SJCRH30 (cell line): ENCODE results near the gene UBE2R2. TPM values are rescaled to one million over a fixed set of nuclear protein-coding genes. Genes with fewer than 3 reads are reported as not detected.
A peak's percentile ranks its signal among the peaks of the same experiment; 100 is the strongest.

Experiments
- DNase-seq, 2 experiments: peaks; one replicate each; pipeline ENCODE4 v3.0.0-alpha.2; 2015 to 2020
- H3K27ac ChIP-seq: fragments of 250-450 bp; sonication (Bioruptor Pico); 2 replicates; pipeline ENCODE4 v1.5.1; 2020; ENCODE audit warnings: mild to moderate bottlenecking, moderate library complexity
- H3K27me3 ChIP-seq: fragments of 250-450 bp; sonication (Bioruptor Pico); 2 replicates; pipeline ENCODE4 v1.5.1; 2020; ENCODE audit warnings: mild to moderate bottlenecking, moderate library complexity
- H3K36me3 ChIP-seq: fragments of 250-450 bp; sonication (Bioruptor Pico); 2 replicates; pipeline ENCODE4 v1.5.1; 2020; ENCODE audit warnings: mild to moderate bottlenecking, moderate library complexity
- H3K4me1 ChIP-seq: fragments of 250-450 bp; sonication (Bioruptor Pico); 2 replicates; pipeline ENCODE4 v1.5.1; 2020; ENCODE audit warnings: mild to moderate bottlenecking, moderate library complexity
- H3K4me3 ChIP-seq: fragments of 250-450 bp; sonication (Bioruptor Pico); 2 replicates; pipeline ENCODE4 v1.5.1; 2020; ENCODE audit warnings: mild to moderate bottlenecking, moderate library complexity
- H3K9me3 ChIP-seq: fragments of 250-450 bp; sonication (Bioruptor Pico); replicated peaks from 2 replicates; pipeline ENCODE4 v1.5.1; 2020; ENCODE audit warnings: mild to moderate bottlenecking, moderate library complexity
- total RNA-seq: library from RNA; depleted of rRNA; stranded (reverse); fragments of >200 nt; shearing (Covaris generic); gene quantifications from 2 replicates; pipeline ENCODE4 v1.2.3, GENCODE V29; 2014

Gene UBE2R2
- total RNA-seq, 1 experiment from 2014 or later: 24.5 TPM

DNA sequence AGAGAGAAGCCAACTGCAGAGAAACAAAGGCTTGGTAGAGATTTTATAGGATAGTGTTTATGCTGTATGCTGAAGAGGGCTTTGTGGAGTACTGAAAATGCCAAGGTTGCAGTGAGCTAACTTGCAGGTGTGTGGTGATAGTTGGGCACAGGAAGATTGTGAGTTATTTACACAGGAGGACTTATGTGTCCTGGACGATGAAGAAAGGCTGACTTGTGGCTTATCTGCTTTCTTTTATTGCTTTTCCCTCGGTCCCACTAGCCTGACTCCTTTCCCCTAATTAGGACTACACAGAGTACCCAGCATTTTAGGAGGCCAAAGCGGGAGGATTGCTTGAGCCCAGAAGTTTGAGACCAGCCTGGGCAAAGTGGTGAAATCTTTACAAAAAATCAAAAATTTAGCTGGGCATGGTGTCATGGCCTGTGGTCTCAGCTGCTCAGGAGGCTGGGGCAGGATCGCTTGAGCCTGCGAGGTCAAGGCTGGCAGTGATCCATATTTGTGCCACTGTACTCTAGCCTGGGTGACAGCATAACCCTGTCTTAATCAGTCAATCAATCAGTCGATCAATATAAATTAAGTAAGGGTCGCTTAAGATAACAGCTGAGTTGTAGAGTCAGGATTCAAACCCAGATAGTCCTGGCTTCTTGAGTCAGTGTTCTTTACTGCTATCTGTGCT lies 61.9 kb downstream of the UBE2R2 start:
- Histone ChIP-seq H3K9me3 (no peaks in the 10 kb centered on the region), H3K4me3 (no peak overlapping the region), H3K27me3 (no peaks in the 10 kb centered on the region), H3K36me3 (no peaks in the 10 kb centered on the region), H3K4me1 (no peaks in the 10 kb centered on the region), H3K27ac (no peak overlapping the region)
- no peak for DNase-seq

- Histone ChIP-seq H3K4me1 (no peaks in the 10 kb centered on the region), H3K27me3 (no peaks in the 10 kb centered on the region), H3K4me3 (no peak overlapping the region), H3K9me3 (no peaks in the 10 kb centered on the region), H3K27ac (no peak overlapping the region), H3K36me3 (no peaks in the 10 kb centered on the region)
- DNase-seq: no peak
Measured at GRCh38 chr9:33880211-33881089, 63.5 kb downstream of the UBE2R2 start.

GRCh38 chr9:33881635-33882034 lies 64.7 kb downstream of the UBE2R2 start:
- no peaks in the 10 kb centered on the region for H3K4me1 ChIP-seq
- no peaks in the 10 kb centered on the region for H3K9me3 ChIP-seq
- H3K4me3 ChIP-seq: no peak overlapping the region
- no peaks in the 10 kb centered on the region for H3K36me3 ChIP-seq
- no peaks in the 10 kb centered on the region for H3K27me3 ChIP-seq
- DNase-seq: no peak
- H3K27ac ChIP-seq: no peak overlapping the region

GRCh38 chr9:33884856-33885701 lies 68.1 kb downstream of the UBE2R2 start:
- H3K27me3 ChIP-seq: no peaks in the 10 kb centered on the region
- H3K27ac ChIP-seq: no peak overlapping the region
- H3K36me3 ChIP-seq: peaks cover 11% of the 10 kb centered on the region; the same call in 1 of the 2 replicates
- no peaks in the 10 kb centered on the region for H3K4me1 ChIP-seq
- peak; percentile 14 to 47 for DNase-seq
- no peaks in the 10 kb centered on the region for H3K9me3 ChIP-seq
- no peak overlapping the region for H3K4me3 ChIP-seq

DNA sequence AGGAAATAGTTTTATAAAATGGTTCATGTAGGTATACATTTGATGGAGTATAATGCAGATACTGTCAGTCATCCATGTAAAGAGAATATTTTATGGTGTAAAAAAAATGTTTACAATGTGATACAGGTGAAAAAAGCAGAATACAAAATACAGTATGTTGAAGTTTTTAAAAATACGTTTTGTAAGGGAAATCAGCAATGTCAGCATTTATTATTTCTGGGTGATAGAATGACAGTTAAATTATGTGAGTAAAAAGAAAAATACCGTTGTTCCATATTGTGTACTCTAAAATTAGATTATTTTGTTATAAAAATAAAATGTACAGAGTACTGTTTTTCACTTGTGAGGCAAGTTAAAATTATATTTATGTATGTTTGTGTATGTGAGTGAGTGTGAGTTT lies 69.0 kb downstream of the UBE2R2 start:
- no peak overlapping the region for H3K27ac ChIP-seq
- peaks cover 11% of the 10 kb centered on the region; the same call in 1 of the 2 replicates for H3K36me3 ChIP-seq
- no peaks in the 10 kb centered on the region for H3K4me1 ChIP-seq

DNA sequence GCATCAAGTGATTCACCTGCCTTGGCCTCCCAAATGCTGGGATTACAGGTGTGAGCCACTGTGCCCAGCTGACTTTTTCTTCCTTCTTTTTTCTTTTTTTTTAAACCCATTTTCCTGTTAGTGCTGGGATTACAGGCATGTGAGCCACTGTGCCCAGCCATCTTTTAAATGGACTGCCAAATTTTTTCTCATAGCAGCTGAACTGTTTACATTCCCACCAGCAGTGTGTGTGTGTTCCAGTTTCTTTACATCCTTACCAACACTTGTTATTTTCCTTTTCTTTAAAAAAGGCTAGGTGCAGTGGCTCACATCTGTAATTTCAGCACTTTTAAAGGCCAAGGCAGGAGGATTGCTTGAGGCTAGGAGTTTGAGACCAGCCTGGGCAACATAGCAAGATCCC lies 76.9 kb downstream of the UBE2R2 start:
- DNase-seq: no peak
- no peaks in the 10 kb centered on the region for H3K9me3 ChIP-seq

More for the DNA sequence above, 69.0 kb downstream of the UBE2R2 start:
- Histone ChIP-seq H3K9me3 (no peaks in the 10 kb centered on the region), H3K4me3 (no peak overlapping the region), H3K27me3 (no peaks in the 10 kb centered on the region)
- no peak for DNase-seq

DNA sequence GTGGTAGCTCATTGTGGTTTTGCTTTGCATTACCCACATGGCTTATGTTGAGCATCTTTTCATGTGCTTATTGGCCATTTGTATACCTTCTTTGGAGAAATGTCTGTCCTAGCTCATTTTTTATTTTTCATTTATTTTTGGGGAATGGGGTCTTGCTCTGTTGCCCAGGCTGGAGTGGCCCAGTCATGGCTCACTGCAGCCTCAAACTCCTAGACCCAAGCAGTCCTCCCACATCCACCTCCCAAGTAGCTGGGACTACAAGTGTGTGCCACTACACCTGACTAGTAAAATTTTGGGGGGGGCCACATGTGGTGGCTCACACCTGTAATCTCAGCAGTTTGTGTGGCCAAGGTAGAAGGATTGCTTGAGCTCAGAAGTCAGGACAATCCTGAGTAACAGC lies 77.4 kb downstream of the UBE2R2 start:
- H3K36me3 ChIP-seq: peaks cover 3% of the 10 kb centered on the region
- no peak overlapping the region for H3K27ac ChIP-seq
- H3K9me3 ChIP-seq: no peaks in the 10 kb centered on the region
- H3K4me1 ChIP-seq: no peaks in the 10 kb centered on the region
- H3K4me3 ChIP-seq: no peak overlapping the region
- no peak for DNase-seq
- H3K27me3 ChIP-seq: no peaks in the 10 kb centered on the region

More for the DNA sequence above, 76.9 kb downstream of the UBE2R2 start:
- no peak overlapping the region for H3K27ac ChIP-seq
- peaks cover 8% of the 10 kb centered on the region for H3K36me3 ChIP-seq
- no peak overlapping the region for H3K4me3 ChIP-seq
- no peaks in the 10 kb centered on the region for H3K27me3 ChIP-seq
- H3K4me1 ChIP-seq: no peaks in the 10 kb centered on the region

- Histone ChIP-seq H3K4me1 (no peaks in the 10 kb centered on the region), H3K27me3 (no peaks in the 10 kb centered on the region), H3K4me3 (no peak overlapping the region), H3K36me3 (peaks cover 4% of the 10 kb centered on the region; the same call in 1 of the 2 replicates), H3K9me3 (no peaks in the 10 kb centered on the region), H3K27ac (no peak overlapping the region)
- no peak for DNase-seq
Measured at GRCh38 chr9:33903157-33903780, 86.3 kb downstream of the UBE2R2 start.

DNA sequence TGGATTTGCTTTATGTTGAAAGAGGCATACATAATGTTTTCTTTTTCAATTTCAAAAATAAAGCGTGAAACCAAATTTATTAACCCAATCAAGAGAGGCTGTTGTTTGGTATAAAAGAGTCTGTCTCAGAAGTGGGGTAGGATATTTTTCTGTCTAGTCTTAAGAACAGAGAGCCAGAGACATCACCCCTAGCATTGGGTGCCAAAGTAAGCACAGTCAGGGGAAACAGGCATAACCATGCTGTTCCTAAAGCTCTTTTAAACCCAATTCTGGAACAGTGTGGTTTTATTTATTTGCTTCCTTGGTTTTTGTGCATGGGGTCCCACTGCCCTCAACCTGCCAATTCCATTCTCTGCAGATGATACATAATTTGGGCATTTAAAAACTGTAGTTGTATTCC lies 88.2 kb downstream of the UBE2R2 start:
- no peaks in the 10 kb centered on the region for H3K4me1 ChIP-seq
- H3K27ac ChIP-seq: no peak overlapping the region
- no peak overlapping the region for H3K4me3 ChIP-seq
- no peak for DNase-seq
- peaks cover 10% of the 10 kb centered on the region; the same call in 1 of the 2 replicates for H3K36me3 ChIP-seq
- H3K27me3 ChIP-seq: no peaks in the 10 kb centered on the region
- H3K9me3 ChIP-seq: no peaks in the 10 kb centered on the region

GRCh38 chr9:33906769-33907168 lies 89.8 kb downstream of the UBE2R2 start:
- peaks cover 11% of the 10 kb centered on the region; the same call in 1 of the 2 replicates for H3K36me3 ChIP-seq
- no peak for DNase-seq
- no peaks in the 10 kb centered on the region for H3K27me3 ChIP-seq
- no peak overlapping the region for H3K4me3 ChIP-seq
- H3K9me3 ChIP-seq: no peaks in the 10 kb centered on the region
- H3K4me1 ChIP-seq: no peaks in the 10 kb centered on the region
- H3K27ac ChIP-seq: no peak overlapping the region

DNA sequence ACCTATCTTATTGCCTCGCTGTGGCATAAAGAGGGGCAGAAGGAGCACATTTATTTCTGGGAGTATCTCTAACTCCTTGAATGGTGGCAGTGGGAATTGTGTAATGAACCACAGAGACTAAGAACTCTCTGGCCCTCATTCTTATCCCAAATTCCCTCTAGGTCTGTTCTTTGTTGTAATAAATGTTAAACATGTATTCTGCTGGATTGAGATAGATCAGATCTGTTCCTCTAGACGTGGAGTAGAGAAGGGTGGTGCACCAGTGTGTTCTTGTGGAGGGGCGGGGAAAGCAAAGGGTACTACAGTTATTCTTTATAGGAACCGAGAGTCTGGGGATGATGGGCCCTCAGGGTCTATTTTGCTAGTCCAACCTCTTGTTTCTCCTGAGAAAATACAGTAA lies 90.4 kb downstream of the UBE2R2 start:
- no peaks in the 10 kb centered on the region for H3K4me1 ChIP-seq
- DNase-seq: no peak
- H3K9me3 ChIP-seq: no peaks in the 10 kb centered on the region
- no peaks in the 10 kb centered on the region for H3K27me3 ChIP-seq
- H3K36me3 ChIP-seq: peaks cover 15% of the 10 kb centered on the region; the same call in 1 of the 2 replicates
- no peak overlapping the region for H3K27ac ChIP-seq
- no peak overlapping the region for H3K4me3 ChIP-seq

GRCh38 chr9:33908114-33908513 lies 91.2 kb downstream of the UBE2R2 start:
- H3K36me3 ChIP-seq: peaks cover 18% of the 10 kb centered on the region; the same call in 1 of the 2 replicates
- H3K4me1 ChIP-seq: no peaks in the 10 kb centered on the region
- no peaks in the 10 kb centered on the region for H3K27me3 ChIP-seq
- no peak overlapping the region for H3K4me3 ChIP-seq
- no peak for DNase-seq
- no peaks in the 10 kb centered on the region for H3K9me3 ChIP-seq
- no peak overlapping the region for H3K27ac ChIP-seq

DNA sequence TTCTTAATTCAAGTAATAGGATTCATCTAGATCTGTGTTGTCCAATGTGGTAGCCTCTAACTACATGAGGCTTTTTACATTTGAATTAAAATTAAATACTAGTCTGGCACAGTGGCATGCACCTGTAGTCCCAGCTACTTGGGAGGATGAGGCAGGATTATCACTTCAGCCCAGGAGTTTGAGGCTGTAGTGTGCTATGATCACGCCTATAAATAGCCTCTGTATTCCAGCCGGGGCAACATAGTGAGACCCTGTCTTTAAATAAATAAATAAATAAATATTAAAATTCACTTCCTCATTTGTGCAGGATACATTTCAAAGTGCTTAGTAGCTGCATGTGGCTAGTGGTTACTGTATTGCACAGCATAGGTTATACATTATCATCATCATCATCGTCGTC lies 91.8 kb downstream of the UBE2R2 start:
- H3K4me1 ChIP-seq: no peaks in the 10 kb centered on the region
- no peak for DNase-seq
- no peaks in the 10 kb centered on the region for H3K27me3 ChIP-seq
- no peak overlapping the region for H3K4me3 ChIP-seq
- H3K9me3 ChIP-seq: no peaks in the 10 kb centered on the region
- H3K27ac ChIP-seq: no peak overlapping the region
- peaks cover 23% of the 10 kb centered on the region for H3K36me3 ChIP-seq

GRCh38 chr9:33913541-33913940 lies 96.6 kb downstream of the UBE2R2 start:
- Histone ChIP-seq H3K9me3 (no peaks in the 10 kb centered on the region), H3K27ac (no peak overlapping the region), H3K4me3 (no peak overlapping the region), H3K4me1 (no peaks in the 10 kb centered on the region), H3K36me3 (peaks cover 48% of the 10 kb centered on the region), H3K27me3 (no peaks in the 10 kb centered on the region)
- no peak for DNase-seq
